K562 (cell line): ENCODE data around the gene BAZ2A.

Experiments
- BCOR ChIP-seq: fragments of 450-650 bp; IDR thresholded peaks from 2 replicates; pipeline ENCODE4 v1.6.1; 2016
- BHLHE40 ChIP-seq: IDR thresholded peaks from 2 replicates; pipeline ENCODE4 v1.6.1; 2011; ENCODE audit warnings: low read length, improper control_type of control experiment
- CTCF ChIP-seq, 3 experiments: IDR thresholded peaks in 2 of 3; conservative IDR thresholded peaks in 1 of 3; 2 replicates each; pipeline ENCODE4 v1.5.1; 2011 to 2012; ENCODE audit warnings: low read length in 3 of 3, mild to moderate bottlenecking in 3 of 3, control low read depth in 2 of 3, improper control_type of control experiment in 1 of 3, inconsistent platforms in 1 of 3, low read depth in 1 of 3, mixed read lengths in 1 of 3, moderate library complexity in 1 of 3; ENCODE audit not compliant: insufficient read depth in 2 of 3
- E2F4 ChIP-seq: sonication (generic); formaldehyde crosslinking; IDR thresholded peaks from 2 replicates; pipeline ENCODE4 v1.8.0; 2022; ENCODE audit warnings: mild to moderate bottlenecking, low read depth, missing genetic modification reagents
- LARP7 ChIP-seq: fragments of 450-650 bp; IDR thresholded peaks from 2 replicates; pipeline ENCODE4 v1.6.1; 2016
- LEF1 ChIP-seq: fragments of 450-650 bp; IDR thresholded peaks from 2 replicates; pipeline ENCODE4 v1.6.1; 2016; ENCODE audit warnings: mild to moderate bottlenecking
- POLR2AphosphoS5 ChIP-seq: IDR thresholded peaks from 2 replicates; pipeline ENCODE4 v1.6.1; 2011; ENCODE audit warnings: mild to moderate bottlenecking, low read depth, low read length, moderate library complexity; ENCODE audit not compliant: control insufficient read depth, insufficient read depth
- TBP ChIP-seq: optimal IDR thresholded peaks from 2 replicates; pipeline ENCODE3; 2011; ENCODE audit warnings: low read depth, low read length, improper control_type of control experiment
- ZNF274 ChIP-seq: IDR thresholded peaks from 2 replicates; pipeline ENCODE4 v1.6.1; 2011; ENCODE audit warnings: low read depth, mild to moderate bottlenecking, low read length, moderate library complexity, borderline replicate concordance
- ZNF707 ChIP-seq: fragments of 250-450 bp; sonication (Bioruptor Pico); conservative IDR thresholded peaks from 2 replicates; pipeline ENCODE4 v1.8.0; 2022; ENCODE audit warnings: inconsistent platforms, mild to moderate bottlenecking, moderate library complexity
- TF ChIP-seq, protein P1 (sequence below): fragments of 250-450 bp; sonication (Bioruptor Pico); IDR thresholded peaks from 2 replicates; pipeline ENCODE4 v1.8.0; 2021; ENCODE audit warnings: mild to moderate bottlenecking, moderate library complexity
- TF ChIP-seq, protein P2 (sequence below): IDR thresholded peaks from 2 replicates; pipeline ENCODE4 v1.6.1; 2011; ENCODE audit not compliant: insufficient read length; ENCODE audit errors: extremely low read depth
- TF ChIP-seq, protein P3 (sequence below), 2 experiments: fragments of 200-800 bp in 1 of 2; sonication (Bioruptor generic) in 1 of 2; sonication (generic) in 1 of 2; formaldehyde crosslinking in 1 of 2; IDR thresholded peaks in 1 of 2; conservative IDR thresholded peaks in 1 of 2; 2 replicates each; pipeline versions ENCODE4 v1.5.0 to v1.6.1; 2016 to 2020; ENCODE audit warnings: missing compliant biosample characterization in 1 of 2, missing genetic modification characterization in 1 of 2, missing genetic modification reagents in 1 of 2

DNA sequence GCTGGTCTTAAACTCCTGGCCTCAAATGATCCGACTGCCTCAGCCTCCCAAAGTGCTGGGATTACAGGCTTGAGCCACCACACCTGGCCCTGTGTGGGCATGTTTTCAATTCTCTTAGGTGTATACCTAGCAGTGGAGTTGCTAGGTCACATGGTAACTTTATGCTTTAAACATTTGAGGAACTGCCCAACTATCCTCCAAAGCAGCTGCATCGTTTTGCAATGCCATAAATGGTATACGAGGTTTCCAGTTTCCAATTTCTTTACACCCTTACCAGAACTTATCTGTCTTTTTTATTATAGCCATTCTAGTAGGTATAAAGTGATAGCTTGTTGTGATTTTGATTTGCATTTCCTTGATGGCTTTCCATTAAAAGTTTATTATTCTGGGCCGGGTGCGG lies 83.4 kb downstream of the BAZ2A start:
- TF ChIP-seq LARP7 (no peak), ZNF707 (CRISPR knock-in tag) (no peak), CTCF (IDR thresholded peaks at IDR 0.05 in 2 of 3, conservative IDR thresholded peaks at IDR 0.05 in 1 of 3; ENCODE audit: insufficient read depth in 2 of 3, low read depth in 1 of 3, low read length in 3 of 3) (no peak), E2F4 (CRISPR knock-in tag) (no peak), BCOR (no peak), ZNF274 (no peak), LEF1 (no peak), BHLHE40 (no peak), POLR2AphosphoS5 (no peak), TBP (no peak)
- TF ChIP-seq, protein P1, sequence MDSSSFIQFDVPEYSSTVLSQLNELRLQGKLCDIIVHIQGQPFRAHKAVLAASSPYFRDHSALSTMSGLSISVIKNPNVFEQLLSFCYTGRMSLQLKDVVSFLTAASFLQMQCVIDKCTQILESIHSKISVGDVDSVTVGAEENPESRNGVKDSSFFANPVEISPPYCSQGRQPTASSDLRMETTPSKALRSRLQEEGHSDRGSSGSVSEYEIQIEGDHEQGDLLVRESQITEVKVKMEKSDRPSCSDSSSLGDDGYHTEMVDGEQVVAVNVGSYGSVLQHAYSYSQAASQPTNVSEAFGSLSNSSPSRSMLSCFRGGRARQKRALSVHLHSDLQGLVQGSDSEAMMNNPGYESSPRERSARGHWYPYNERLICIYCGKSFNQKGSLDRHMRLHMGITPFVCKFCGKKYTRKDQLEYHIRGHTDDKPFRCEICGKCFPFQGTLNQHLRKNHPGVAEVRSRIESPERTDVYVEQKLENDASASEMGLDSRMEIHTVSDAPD = no peak
- TF ChIP-seq, protein P2, sequence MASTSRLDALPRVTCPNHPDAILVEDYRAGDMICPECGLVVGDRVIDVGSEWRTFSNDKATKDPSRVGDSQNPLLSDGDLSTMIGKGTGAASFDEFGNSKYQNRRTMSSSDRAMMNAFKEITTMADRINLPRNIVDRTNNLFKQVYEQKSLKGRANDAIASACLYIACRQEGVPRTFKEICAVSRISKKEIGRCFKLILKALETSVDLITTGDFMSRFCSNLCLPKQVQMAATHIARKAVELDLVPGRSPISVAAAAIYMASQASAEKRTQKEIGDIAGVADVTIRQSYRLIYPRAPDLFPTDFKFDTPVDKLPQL = no peak
- TF ChIP-seq, protein P3, sequence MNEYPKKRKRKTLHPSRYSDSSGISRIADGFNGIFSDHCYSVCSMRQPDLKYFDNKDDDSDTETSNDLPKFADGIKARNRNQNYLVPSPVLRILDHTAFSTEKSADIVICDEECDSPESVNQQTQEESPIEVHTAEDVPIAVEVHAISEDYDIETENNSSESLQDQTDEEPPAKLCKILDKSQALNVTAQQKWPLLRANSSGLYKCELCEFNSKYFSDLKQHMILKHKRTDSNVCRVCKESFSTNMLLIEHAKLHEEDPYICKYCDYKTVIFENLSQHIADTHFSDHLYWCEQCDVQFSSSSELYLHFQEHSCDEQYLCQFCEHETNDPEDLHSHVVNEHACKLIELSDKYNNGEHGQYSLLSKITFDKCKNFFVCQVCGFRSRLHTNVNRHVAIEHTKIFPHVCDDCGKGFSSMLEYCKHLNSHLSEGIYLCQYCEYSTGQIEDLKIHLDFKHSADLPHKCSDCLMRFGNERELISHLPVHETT (CRISPR knock-in tag; conservative IDR thresholded peaks at IDR 0.05 in 1 of 2, IDR thresholded peaks at IDR 0.05 in 1 of 2) = no peak
